ENCODE data around the gene ERBB2.

- TF ChIP-seq CTCF (conservative IDR thresholded peaks at IDR 0.05) = no peak
- no peak for TF ChIP-seq ZFX (IDR thresholded peaks at IDR 0.05)
These were observed 12.0 kb downstream of the ERBB2 start for GRCh38 chr17:39711851-39712250.
